Esophagus squamous epithelium (tissue), 4 donors: ENCODE results near the gene ATXN2.

Source experiments
- CTCF ChIP-seq, 6 experiments: fragments of 450-650 bp in 4 of 6; fragments of 200-600 bp in 2 of 6; sonication (generic) in 2 of 6; IDR thresholded peaks; one replicate each; pipeline ENCODE4 v1.5.1; 2016 to 2019; ENCODE audit warnings: antibody characterized with exemption in 6 of 6, mild to moderate bottlenecking in 4 of 6, moderate library complexity in 4 of 6
- POLR2A ChIP-seq, 4 donors: fragments of 450-650 bp; IDR thresholded peaks; one replicate each; pipeline ENCODE4 v1.6.1; 2017; ENCODE audit warnings: antibody characterized with exemption in 4 of 4, mild to moderate bottlenecking in 4 of 4, moderate library complexity in 3 of 4

GRCh38 chr12:111600205-111600642 is 1.1 kb upstream of the ATXN2 start:
- TF ChIP-seq CTCF (IDR thresholded peaks at IDR 0.05) (no peak), POLR2A (IDR thresholded peaks at IDR 0.05) (no peak)
